Urinary bladder (tissue), 4 donors: ENCODE results near the gene SENP5. TPM values are rescaled to one million over a fixed set of nuclear protein-coding genes. Genes with fewer than 3 reads are reported as not detected.

Experiments
- DNase-seq: peaks from one replicate; pipeline ENCODE4 v3.0.0-alpha.2; 2015; ENCODE audit errors: extremely low spot score
- H3K27ac ChIP-seq: one replicate; pipeline ENCODE4 v1.5.1; 2013; ENCODE audit warnings: low read depth, mild to moderate bottlenecking, moderate library complexity
- H3K36me3 ChIP-seq: one replicate; pipeline ENCODE4 v1.6.1; 2013; ENCODE audit warnings: mild to moderate bottlenecking, moderate library complexity; ENCODE audit not compliant: insufficient read depth
- H3K4me1 ChIP-seq: one replicate; pipeline ENCODE4 v1.6.1; 2013; ENCODE audit warnings: mild to moderate bottlenecking, moderate library complexity; ENCODE audit not compliant: insufficient read depth
- H3K4me3 ChIP-seq: one replicate; pipeline ENCODE4 v1.5.1; 2013; ENCODE audit warnings: low read depth, low read length
- WGBS: extraction: QIAGEN DNeasy Blood & Tissue Kit; methylation state at CpG from one replicate; pipeline ENCODE4 v1.1.7; 2013; 5-methylcytosine and 5-hydroxymethylcytosine counted together
- polyA plus RNA-seq: library from polyadenylated mRNA; stranded (reverse); fragments of 200-250 nt; gene quantifications from one replicate; pipeline ENCODE4 v1.2.3, GENCODE V29; 2013
- total RNA-seq: library from RNA; depleted of rRNA; stranded (reverse); fragments of >200 nt; gene quantifications from one replicate; pipeline ENCODE4 v1.2.3, GENCODE V29; 2014
- donor health status: healthy with polysubstance abuse.
- donor health status: healthy.

SENP5 gene
- total and polyA plus RNA-seq, 2 donors = 11.9 to 62.4 TPM

- no peaks in the 10 kb centered on the region for H3K36me3 ChIP-seq
- no peak overlapping the region for H3K27ac ChIP-seq
- WGBS = 75% methylated on average over 2 of the region's 2 CpGs
- no peak for DNase-seq
- H3K4me1 ChIP-seq = no peaks in the 10 kb centered on the region
- H3K4me3 ChIP-seq = no peak overlapping the region
Observed at GRCh38 chr3:196963631-196963953, 95.9 kb downstream of the SENP5 start.

- H3K27ac ChIP-seq = no peak overlapping the region
- H3K4me1 ChIP-seq = no peaks in the 10 kb centered on the region
- H3K36me3 ChIP-seq = no peaks in the 10 kb centered on the region
- DNase-seq = no peak
- 87% methylated on average over 11 of the region's 11 CpGs for WGBS
- no peak overlapping the region for H3K4me3 ChIP-seq
Observed at GRCh38 chr3:196965112-196965803, 97.5 kb downstream of the SENP5 start.

- no peak for DNase-seq
- Histone ChIP-seq H3K4me3 (no peak overlapping the region), H3K4me1 (no peaks in the 10 kb centered on the region), H3K27ac (no peak overlapping the region), H3K36me3 (no peaks in the 10 kb centered on the region)
- WGBS = 90% methylated on average over 10 of the region's 10 CpGs
Observed at GRCh38 chr3:196965804-196966173, 98.1 kb downstream of the SENP5 start.

GRCh38 chr3:196966526-196967401, 99.0 kb downstream of the SENP5 start:
- Histone ChIP-seq H3K27ac (no peak overlapping the region), H3K4me3 (no peak overlapping the region), H3K4me1 (no peaks in the 10 kb centered on the region), H3K36me3 (no peaks in the 10 kb centered on the region)
- no peak for DNase-seq
- 57% methylated on average over 47 of the region's 47 CpGs for WGBS

- Histone ChIP-seq H3K36me3 (no peaks in the 10 kb centered on the region), H3K4me3 (peak overlapping the region; percentile 76), H3K4me1 (no peaks in the 10 kb centered on the region), H3K27ac (no peak overlapping the region)
- no peak for DNase-seq
- 56% methylated on average over 35 of the region's 35 CpGs for WGBS
Observed at GRCh38 chr3:196967412-196968232, 99.9 kb downstream of the SENP5 start.

- peak within 1 kb of the TSS; percentile 76 for H3K4me3 ChIP-seq
- H3K27ac ChIP-seq = peak within 1 kb of the TSS; percentile 38
- H3K4me1 ChIP-seq = no peaks in the 10 kb centered on the region
- no peaks in the 10 kb centered on the region for H3K36me3 ChIP-seq
- no peak for DNase-seq
- 2% methylated on average over 98 of the region's 98 CpGs for WGBS
Observed at GRCh38 chr3:196968233-196969133, 100.8 kb downstream of the SENP5 start, which contains the start of gene PIGZ. Gene PIGZ, minus strand, starts transcription at chr3:196968833. Its CDS starts 16,802 bp downstream, at chr3:196952031.

- peak overlapping the region; percentile 76 for H3K4me3 ChIP-seq
- DNase-seq = no peak
- peak overlapping the region; percentile 38 for H3K27ac ChIP-seq
- H3K36me3 ChIP-seq = no peaks in the 10 kb centered on the region
- no peaks in the 10 kb centered on the region for H3K4me1 ChIP-seq
- under 1% methylated on average over 72 of the region's 72 CpGs for WGBS
Observed at GRCh38 chr3:196969134-196969659, 101.5 kb downstream of the SENP5 start.

GRCh38 chr3:196969660-196970546, 102.2 kb downstream of the SENP5 start:
- peak overlapping the region; percentile 76 for H3K4me3 ChIP-seq
- DNase-seq = no peak
- no peaks in the 10 kb centered on the region for H3K36me3 ChIP-seq
- no peaks in the 10 kb centered on the region for H3K4me1 ChIP-seq
- 9% methylated on average over 100 of the region's 100 CpGs for WGBS
- H3K27ac ChIP-seq = peak overlapping the region; percentile 38

- H3K4me3 ChIP-seq = no peak overlapping the region
- no peaks in the 10 kb centered on the region for H3K4me1 ChIP-seq
- WGBS = 82% methylated on average over 15 of the region's 15 CpGs
- H3K36me3 ChIP-seq = no peaks in the 10 kb centered on the region
- no peak for DNase-seq
- H3K27ac ChIP-seq = no peak overlapping the region
Observed at GRCh38 chr3:196970547-196971093, 102.9 kb downstream of the SENP5 start.

GRCh38 chr3:196971094-196971698, 103.5 kb downstream of the SENP5 start:
- H3K4me3 ChIP-seq = no peak overlapping the region
- no peak overlapping the region for H3K27ac ChIP-seq
- DNase-seq = no peak
- 72% methylated on average over 7 of the region's 7 CpGs for WGBS
- H3K4me1 ChIP-seq = no peaks in the 10 kb centered on the region
- no peaks in the 10 kb centered on the region for H3K36me3 ChIP-seq

GRCh38 chr3:196974661-196975060, 106.9 kb downstream of the SENP5 start:
- DNase-seq = no peak
- Histone ChIP-seq H3K27ac (no peak overlapping the region), H3K36me3 (no peaks in the 10 kb centered on the region), H3K4me3 (no peak overlapping the region), H3K4me1 (no peaks in the 10 kb centered on the region)
- 72% methylated on average over 5 of the region's 5 CpGs for WGBS
